Stromal cell of bone marrow (primary cell): ENCODE measurements around the gene CLEC16A.
"Not testable (repeated sequence)": the region's sequence is repeated elsewhere in the genome, so short reads cannot be mapped to it uniquely, and the experiment has no call there.

Experiments used
- DNase-seq: peaks from one replicate; pipeline ENCODE4 v3.0.0-alpha.2; 2012; ENCODE audit warnings: low read depth

CLEC16A gene

DNA sequence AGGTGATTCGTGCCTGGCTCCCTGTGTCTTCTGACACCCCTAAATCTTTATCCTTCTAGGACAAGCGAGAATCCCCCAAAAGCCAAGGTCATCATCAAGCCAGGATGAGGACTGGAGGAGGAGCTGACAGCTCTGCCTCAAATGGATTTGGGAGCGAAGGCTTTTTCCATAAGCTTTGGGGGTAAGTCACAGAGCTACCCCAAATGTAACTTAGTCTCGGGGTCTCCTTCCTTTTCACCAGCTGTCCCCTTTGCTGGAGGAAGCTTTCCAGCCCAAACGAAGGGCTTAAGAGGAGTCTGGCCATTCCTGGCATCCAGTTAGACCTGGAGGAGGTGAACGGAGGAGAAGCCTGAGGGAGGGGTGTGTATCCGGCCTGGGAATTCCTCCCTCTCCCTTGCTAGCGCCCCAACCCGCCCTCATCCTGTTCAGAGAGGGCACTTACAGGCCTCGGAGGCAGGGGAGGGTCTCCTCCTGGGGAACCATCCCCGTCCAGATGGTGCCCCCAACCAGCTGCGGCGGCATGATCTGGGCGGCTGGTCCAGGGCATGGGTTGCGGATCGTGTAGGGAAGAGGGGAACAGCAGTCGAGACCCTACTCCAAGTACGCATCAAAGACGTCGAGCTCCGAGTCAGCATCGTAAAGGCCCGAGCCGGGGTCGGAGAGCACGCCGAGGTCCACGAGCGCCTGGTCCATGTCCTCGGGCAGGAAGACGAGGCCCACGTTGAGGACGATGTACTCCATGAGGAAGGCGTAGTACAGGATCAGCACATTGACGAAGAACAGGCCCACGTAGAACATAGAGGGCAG lies 3.0 kb upstream of the CLEC16A start:
- no peak for DNase-seq

DNA sequence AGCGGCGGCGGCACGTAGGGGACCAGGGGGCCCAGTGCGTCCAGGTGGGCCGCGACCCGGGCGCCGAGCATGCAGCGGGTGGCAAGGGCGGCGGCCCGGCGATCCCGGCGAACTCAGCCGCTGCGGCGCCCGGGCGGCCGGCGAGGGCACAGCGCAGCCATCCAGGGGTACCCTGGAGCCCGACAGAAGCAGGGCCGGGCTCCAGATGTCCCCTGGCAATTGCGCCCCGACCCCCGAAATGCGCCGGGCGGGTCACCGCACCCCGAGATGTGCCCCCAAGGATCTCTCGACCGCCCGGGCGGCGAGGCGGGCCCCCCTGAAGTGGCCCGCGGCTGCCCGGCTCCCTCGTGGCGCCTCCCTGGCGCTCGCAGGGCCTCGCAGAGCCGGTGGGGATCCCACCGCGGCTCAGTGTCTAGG lies 2.4 kb upstream of the CLEC16A start:
- not testable (repeated sequence) for DNase-seq

DNA sequence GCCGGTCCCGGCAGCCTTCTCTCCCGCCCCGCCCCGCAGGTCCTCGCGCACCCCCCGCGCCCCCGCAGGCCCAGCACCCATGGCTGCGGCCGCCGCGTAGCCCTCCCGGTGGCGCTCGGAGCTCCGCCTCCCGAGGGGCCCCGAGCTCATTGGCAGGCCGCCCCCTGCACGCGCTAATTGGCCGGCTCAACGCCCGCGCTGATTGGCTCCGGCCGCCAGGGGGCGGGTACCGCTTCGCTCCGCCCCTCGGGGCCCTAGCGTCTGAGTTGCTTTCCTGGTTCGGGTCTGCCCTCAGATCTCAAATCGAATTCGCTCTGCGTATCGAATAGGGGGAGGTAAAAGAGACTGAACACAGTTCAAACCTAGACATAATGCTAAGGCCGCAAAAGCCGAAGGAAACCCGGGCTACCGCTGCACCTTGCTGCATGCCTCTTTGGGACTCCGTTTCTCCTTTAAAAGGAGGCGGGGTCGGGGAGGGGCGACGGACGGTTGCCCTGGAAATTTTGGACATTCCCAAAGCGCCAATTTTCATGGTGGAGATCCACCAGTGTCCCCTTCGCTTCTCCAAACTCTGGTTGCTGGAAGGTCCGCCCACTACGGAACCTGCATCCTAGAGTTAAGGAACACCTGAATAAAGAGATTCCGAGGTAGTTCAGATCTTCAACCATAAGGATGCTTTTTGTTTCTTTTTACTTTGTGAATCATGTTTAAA lies 1.9 kb upstream of the CLEC16A start, which contains the start of gene DEXI:
DEXI (minus strand) TSS at position 117 of the 712 bp plus-strand sequence. CDS start 463 bp downstream, outside the sequence.
- peak; percentile 76 for DNase-seq

DNA sequence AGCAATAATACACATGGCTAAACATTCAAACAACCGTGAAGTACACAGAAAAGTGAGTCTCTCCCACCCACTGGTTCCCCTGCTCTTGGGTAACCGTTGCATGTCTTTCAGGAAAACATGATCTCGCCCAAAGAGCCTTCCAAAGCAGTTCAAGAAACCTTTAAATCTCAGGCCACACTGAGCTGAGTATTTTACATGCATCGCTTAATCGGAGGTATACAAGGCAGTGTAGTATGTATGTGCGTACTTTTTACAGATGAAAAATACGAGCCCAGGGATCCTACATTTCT lies 1.4 kb upstream of the CLEC16A start:
- DNase-seq: no peak

DNA sequence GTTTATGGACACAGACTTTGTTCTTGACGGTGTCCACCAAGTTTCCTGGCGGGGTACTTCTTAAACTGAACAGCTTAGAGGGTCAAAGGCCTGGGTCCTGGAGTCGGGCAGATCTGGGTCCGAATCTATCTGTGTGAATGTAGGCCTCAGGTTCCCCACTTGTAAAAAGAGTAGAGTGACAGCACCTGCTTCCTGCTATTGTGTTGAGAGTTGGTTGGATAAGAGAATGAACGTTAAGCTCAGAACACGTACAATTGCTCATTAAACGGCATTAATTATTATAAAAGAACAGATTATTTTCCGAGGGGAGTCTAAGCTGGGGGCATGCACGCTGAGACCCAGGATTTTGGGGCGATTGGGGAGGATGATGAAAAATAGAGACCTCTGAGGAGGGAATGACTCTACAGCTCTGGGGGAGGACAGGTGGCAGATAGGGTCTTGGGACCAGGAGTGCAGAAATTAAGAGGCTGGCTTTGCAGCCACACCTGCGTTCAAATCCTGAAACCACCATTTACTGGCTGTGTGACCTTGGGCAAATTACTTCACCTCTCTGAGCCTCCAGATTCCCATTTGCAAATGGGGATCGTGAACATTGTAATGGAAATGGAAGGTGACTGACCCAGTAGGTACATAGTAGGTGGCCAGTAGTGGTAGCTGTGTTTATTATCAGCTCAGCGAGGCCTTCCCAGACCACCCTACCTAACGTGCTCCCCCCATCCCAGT lies 862 bp downstream of the CLEC16A start:
- DNase-seq: no peak

DNA sequence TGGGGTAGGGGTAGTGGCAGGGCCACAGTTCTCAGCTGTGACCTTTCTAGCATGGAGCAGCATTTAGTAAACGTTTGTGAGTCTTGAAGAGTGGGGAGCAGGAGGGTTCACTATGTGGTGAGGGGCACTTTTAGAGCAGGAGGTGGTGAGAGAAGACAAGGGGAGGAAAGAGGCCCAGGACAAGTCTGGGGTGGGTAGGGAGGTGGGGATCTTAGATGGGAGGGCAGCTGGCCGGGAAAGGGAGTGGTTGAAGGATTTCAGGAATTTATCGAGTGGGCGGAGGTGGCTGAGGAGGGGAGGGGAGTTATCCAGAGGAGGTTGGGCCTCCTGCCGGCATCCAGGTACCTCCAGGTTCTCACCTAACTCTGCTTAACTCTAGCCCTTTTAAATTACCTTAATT lies 1.9 kb downstream of the CLEC16A start:
- no peak for DNase-seq

DNA sequence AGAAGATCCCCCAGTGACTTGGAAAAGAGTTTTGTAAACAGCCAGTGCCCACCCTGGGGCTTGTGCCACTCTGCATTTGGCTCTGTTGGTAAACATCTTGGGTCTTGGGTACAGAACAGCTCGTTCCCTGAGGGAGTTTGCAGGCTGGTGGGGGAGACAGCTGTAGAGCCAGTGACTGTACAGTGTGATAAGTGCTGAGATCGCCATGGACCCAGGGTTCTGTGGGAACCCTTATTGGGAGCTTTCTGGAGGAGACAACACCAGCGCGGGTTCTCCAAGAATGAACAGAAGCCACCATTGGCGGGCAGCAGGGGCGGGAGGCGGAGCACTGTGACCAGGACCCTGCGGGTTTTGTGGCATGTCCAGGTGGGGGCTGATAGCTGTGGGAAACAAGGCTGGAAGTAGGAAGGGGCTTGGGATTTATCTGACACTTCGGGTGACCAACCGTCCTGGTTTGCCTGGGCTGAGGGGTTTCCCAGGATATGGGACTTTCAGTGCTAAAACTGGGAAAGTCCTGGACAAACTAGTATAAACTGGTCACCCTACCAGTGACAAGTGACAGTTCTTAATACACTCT lies 2.9 kb downstream of the CLEC16A start:
- no peak for DNase-seq

DNA sequence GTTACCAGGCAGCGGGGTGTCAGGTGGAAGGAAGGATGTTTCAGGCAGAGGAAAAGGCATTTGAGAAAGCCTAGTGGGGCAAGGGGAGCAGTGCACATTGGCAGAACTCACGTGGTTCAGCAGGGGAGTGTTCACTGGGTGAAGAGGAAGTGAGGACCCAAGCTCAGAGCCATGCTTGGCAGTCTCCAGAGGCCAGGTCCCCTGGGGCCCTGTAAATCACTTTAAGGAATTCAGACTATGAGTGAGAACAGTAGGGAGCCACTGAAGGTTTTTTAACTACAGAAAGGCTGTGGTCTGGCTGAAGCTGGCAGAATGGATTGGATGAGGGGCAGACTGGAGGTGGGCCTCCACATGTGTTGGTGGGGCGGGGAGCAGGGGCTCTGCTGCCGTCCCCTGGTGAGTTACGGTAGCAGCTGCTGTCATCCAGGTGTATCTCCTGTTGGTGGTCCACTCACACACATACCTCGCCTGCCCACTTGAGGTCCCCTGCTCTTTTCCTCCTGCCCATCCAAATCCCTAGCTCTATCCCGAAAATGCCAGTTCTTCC lies 5.1 kb downstream of the CLEC16A start:
- DNase-seq: no peak

DNA sequence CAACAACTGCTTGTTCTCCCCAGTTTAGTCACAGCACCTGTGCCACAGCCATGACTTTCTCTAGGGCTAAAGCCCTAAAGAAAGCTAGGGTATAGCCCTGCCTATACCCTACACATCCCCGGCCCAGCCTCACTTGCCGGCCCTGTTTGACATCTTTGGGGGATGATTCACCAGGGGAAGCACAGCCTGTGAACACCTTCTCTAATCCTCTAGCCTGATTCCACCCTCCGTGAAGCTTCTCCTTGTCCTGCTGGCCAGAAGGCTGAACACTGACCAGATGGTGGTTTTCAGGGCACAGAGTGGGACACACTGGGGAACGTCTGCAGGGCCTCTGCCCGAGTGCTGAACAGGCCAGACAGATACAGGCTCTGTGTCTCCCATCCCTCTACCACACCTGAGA lies 6.0 kb downstream of the CLEC16A start:
- no peak for DNase-seq

DNA sequence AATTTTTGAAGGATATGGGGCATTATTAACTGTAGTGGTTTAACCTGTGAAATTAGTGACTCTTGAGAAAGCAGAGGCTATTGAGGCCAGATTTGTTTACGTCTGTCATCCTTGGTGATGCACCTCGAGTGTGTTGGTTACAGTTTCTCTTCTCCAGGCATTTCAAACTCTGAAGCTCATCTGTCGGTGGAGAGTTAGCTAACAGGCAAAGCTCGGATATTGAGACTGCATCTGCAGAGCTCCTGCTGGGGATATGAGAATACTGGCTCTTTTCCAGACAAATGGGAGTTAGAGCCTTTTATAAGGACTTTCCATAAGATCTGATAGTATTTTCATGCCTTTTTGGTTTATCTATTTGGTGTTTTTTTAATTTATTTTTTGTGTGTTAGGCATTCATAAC lies 6.7 kb downstream of the CLEC16A start:
- DNase-seq: no peak

DNA sequence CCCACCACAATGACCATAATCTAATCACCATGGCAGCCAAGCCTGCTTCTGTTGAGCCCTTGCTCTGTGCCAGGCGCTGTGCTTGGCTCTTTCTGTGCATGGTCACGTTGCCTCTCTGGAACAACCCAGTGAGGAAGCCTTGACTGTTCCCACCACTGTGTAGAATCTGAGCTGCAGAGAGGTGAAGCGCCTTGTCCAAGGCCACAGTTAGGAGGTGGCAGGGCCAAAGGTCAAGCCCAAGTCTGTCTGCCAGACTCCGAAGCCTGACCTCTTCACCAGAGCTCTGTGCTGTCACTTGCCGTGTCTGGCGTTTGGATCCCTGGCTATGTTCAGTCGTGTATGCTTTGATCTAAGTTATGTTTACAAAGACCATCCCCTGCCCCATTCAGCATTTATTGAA lies 10.5 kb downstream of the CLEC16A start:
- no peak for DNase-seq

DNA sequence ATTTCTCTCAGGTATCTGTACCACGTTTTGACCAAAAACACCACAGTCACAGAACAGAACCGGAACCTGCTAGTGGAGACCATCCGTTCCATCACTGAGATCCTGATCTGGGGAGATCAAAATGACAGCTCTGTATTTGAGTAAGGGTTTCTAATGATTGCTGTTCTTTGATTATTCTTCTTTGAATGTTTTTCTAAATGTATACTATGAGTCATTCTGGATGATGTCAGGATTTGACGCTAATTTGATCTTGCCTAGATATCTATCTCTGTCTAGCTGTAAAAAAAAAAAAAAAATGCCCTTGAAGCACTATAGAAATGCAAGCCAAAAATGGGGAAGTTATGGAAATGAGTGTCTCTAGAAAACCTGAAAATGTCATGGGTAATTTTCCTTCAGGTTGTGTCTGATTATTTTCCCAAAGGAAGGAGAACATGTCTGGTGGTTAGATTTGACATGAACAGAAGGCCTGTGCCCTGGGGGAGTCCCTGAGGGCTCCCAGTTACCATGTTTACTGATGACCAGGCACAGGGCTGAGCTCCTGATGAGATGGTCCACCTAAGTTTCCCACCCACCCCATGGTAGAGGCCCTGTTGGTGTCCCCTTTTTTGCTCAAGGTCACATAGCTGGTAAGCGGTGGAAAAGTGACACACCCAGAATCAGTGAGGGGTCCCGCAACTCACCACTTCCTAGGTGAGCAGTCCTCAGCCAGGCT lies 13.6 kb downstream of the CLEC16A start:
- DNase-seq: no peak

DNA sequence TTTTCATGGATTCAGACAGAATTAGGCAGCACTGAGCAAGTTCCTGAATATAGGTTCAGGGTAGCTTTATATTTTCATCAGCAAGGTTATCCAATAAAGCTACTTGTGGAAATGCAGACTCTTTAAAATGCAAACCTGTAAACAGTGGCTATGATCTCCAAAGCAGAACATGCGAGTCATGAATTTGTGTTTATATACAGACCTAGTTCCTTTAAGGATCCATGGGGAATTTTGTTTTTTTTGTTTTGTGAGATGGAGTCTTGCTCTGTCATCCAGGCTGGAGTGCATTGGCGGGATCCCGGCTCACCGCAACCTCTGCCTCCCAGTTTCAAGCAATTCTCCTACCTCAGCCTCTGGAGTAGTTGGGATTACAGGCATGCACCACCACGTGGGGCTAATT lies 14.8 kb downstream of the CLEC16A start:
- no peak for DNase-seq

DNA sequence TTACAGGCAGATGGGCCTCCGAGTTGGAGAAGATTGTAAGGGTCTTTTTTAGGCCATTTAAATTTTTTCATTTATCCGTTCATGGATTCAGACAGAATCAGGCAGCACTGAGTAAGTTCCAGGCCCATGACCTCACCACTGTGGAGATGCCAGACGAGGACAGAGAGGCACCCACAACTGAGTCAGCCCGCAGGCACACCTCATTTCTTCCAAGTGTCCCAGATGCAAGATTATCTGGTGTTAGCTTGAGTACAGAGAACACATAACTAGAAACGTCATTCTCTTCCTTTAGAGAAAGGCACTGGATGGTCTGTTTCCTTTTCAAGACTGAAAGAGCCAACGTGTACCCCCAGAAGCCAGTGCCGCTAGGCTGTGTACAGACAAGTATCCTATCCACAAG lies 16.9 kb downstream of the CLEC16A start:
- peak; percentile 77 for DNase-seq

DNA sequence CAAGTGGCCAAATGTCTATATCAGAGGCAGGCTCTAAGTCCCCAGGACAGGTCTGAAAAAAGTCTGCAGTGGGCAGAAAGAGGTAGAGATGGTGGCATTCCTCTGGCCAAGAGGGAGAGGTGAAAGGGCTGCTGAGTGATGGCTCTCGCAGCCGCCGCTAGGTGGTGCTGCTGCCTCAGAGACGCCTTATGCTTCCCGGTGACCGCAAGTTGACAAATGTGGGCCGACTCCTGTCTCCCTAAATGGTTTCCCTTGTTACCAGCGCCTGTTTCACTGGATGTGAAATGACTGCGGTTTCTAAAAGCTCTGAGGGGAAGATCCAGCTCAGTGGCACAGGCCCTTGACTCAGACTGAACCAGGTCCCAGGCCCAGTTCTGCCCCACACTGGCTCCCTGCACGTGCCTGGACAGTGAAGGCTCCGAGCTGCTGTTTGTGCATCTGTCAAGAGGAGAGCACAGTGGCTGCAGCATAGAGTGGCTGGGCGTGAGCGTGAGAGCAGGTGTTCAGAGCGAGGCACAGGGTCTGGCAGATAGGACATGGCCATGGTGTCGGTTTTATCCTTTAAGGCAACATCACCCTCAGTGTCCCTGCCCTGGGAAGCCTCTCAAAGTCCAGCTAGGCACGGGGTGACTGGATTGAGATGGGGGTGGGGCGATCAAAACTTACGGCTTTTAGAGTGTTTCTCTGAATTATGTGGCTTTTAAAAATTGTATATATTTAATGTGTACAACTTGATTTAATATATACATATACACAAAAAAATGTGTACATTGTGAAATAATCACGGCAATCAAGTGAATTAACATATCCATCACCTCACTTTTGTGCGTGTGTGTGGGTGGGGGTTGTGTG lies 19.9 kb downstream of the CLEC16A start:
- peak; percentile 68 for DNase-seq

DNA sequence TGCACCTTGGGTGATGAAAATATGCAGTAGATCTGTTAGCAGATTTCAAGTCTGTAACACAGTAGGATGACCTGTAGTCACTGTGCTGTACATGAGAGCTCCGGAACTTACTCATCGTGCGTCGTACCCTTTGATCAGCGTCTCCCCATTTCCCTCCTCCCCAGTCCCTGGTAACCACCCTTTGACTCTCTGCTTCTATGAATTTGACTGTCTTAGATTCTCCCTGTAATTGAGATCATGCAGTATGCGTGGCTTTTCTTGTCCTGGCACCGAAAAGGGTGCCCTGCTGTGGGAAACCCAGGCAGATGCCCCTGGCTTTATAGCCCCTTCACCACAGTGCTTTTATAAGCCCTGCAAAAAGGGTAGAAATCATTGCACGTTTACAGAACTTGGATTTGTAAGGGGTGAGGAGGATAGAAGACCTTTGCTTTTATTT lies 20.5 kb downstream of the CLEC16A start:
- no peak for DNase-seq

DNA sequence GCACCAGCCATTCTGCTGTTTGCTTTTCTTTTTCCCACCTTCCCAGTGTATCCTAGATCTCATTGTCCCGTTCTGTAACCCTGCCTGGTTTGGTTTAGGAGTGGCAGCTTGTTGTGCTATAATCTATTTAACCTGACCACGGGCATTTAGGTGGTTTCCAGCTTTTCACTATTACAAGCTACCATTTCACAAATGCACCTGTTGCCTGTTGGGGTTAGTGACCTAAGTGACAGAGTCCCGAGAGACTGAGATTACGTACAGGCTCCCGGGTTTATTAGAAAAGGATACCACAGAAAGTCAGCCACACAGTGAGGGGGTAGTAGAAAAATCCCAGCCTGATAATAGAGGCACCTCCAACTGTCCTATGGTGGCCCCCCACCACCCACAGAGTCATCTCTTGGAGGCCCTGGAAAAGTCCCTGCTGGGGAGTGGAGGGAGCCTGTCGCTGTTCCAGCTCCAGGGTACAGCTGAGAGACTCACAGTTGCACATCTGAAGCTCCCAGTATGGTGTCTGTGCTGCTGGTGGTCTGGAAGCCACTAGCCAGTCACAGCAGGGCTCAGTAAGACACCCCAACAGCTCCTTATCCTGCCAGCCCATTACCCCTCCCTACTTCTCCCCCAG lies 21.2 kb downstream of the CLEC16A start:
- DNase-seq: no peak

DNA sequence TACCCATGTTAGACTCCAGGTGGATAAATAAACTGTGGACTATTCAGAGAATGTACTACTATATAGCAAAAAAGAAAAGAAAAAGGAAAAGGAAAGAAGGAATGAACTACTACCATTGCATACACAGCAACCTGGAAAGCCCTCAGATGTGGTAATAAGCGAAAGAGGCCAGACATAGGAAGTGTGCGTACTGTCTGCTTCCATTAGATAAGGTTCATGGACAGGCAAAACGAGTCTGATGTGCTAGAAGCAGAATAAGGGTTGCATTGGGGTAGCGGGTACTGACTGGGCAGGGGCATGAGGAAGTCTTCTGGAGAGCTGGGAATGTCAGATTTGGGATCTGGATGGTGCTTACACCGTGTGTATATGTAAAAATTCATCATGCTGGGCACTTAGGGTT lies 21.8 kb downstream of the CLEC16A start:
- DNase-seq: no peak

DNA sequence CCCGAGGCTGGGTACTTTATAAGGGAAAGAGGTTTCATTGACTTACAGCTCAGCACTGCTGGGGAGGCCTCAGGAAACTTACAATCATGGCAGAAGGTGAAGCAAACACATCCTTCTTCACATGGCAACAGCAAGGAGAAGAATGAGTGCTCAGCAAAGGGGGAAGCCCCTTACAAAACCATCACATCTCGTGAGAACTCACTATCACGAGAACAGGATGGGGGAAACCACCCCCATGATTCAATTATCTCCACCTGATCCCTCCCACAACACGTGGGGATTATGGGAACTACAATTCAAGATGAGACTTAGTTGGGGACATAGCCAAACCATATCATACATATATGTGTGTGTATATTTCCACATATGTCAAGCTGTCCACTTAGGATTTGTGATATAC lies 22.2 kb downstream of the CLEC16A start:
- DNase-seq: not testable (repeated sequence)

DNA sequence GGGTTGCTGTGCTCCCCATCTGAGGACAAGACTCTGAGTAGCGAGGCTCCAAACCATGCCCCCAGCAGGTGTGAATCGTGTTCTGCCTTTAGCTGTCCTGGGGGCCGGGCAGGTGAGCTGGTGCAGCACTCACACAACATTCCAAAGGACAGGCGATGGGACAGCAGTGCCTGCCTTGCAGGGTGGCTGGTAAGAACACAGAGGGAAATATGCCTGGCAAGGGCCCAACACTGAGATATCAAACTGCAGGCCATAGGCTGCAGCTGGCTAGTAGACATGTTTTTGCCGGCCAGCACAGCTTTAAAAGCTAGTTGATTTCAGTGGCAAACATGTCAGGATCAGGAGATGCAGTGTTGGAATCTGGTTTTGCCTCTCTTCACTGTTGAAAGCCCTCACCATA lies 23.6 kb downstream of the CLEC16A start:
- DNase-seq: no peak
